Stimulated activated CD4-positive, alpha-beta T cell treated with anti-CD3 and anti-CD28 coated beads, Interleukin-4, amount 100 ng/mL, for 24 hours (primary cell): ENCODE measurements around the gene NUBPL.
"Not testable (repeated sequence)": the region's sequence is repeated elsewhere in the genome, so short reads cannot be mapped to it uniquely, and the experiment has no call there.

Source experiments
- DNase-seq: peaks from one replicate; pipeline ENCODE4 v3.0.0-alpha.2; 2020

Gene NUBPL

DNA sequence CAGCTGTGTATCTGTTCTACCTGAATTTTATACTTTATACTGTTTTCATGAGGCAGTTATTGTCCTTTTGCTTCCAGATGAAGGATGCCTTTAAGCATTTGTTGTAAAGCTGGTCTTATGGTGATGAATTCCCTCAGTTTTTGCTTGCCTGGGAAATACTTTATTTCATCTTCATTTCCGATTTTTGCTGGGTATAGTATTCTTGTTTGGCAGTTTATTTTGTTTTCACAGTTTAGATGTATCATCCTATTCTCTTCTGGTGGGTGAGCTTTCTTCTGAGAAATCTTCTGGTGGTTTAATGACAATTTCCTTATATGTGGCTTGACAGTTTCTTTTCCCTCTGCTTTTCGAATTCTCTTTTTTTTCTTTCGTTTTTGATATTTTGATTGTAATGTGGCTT is 188.1 kb downstream of the NUBPL start:
- DNase-seq: no peak

DNA sequence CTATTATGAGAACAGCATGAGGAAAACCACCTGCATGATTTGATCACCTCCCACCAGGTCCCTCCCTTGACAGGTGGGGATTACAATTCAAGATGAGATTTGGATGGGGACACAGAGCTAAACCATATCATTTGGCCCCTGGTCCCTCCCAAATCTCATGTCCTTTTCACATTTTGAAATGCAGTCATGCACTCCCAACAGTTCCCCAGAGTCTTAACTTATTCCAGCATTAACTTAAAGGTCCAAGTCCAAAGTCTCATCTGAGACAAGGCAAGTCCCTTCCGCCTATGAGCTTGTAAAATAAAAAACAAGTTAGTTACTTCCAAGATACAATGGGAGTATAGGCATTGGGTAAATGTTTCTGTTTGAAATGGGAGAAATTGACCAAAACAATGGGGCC is 189.8 kb downstream of the NUBPL start:
- DNase-seq: not testable (repeated sequence)

DNA sequence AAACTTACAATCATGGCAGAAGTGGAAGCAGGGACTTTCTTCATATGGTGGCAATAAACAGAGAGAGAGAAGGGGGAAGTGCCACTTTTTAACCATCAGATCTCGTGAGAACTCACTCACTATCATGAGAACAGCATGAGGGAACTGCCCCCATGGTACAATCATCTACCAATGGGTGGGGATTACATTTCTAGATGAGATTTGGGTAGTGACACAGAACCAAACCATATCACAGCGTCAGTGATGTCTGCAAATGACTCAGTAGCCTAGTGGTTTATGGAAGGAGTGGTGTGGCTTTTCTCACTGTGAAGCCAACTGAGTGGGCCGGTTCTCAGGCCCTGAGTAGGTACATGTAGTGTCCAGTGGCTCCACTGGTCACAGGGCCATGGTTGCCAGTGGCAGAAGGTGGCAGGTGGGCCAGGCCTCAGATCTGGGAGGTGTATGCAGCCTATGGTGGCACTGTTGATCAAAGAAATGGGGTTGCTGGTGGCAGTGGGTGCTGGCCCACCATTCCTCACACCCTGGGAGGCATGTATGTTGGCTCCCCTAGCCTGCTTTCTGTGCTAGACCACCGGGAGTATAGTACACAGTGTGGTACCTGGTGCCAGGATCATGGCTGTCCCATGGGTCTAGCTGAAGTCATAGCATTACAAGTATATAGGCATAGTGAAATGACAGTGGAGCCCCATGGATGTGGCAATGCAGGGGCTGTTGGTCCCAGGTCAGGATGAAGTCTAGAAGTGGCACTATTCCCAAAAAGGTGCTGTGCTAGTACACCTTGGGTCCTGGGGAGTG is 191.9 kb downstream of the NUBPL start:
- no peak for DNase-seq

DNA sequence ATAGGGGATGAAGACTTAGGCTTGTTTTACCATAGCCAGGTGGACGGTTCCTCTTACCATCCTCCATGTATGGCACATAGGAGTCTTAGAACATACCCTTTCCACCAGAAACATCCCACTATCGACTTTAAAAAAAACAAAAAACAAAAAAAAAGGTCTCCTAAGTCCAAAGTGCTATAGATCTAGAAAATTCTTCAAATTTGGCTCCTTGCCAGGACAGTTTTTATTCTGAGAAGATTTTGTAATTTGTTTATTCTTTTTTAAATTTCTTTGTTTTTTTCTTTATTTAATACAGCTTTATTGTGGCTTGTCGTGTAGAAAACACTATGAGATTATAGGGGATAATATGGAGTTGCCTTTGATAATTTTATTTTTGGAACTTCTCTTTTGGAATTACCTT is 197.7 kb downstream of the NUBPL start:
- no peak for DNase-seq

DNA sequence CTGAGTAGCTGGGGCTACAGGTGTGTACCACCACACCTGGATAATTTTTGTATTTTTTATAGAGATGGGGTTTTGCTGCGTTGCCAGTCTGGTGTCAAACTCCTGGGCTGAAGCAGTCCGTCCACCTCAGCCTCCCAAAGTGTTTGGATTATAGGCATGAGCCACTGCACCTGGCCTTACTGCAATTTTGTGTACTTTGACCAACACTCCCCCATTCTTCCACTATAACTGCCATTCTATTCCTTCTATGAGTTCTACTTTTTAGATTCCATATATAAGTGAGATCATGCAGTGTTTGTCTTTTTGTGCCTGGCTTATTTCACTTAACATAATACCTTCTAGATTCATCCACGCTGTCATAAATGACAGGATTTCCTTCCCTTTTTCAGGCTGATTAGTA is 199.1 kb downstream of the NUBPL start:
- no peak for DNase-seq

DNA sequence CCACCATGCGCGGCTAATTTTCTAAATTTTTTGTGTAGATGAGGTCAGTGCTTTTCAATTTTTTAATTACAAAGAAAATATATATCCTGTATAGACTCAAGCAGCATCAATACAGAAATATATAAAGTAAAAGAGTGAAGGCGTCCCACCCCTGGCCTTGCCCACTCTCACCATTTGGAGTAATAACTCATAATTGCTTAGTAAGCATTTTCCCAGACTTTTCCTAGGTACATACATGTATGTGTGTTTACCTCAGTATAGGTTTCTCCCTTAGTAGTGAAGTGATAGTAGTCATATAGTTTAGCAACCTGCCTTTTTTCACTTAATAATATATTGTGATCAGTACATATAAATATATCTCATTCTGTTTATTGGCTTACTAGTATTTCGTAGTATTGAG is 200.1 kb downstream of the NUBPL start:
- DNase-seq: no peak

DNA sequence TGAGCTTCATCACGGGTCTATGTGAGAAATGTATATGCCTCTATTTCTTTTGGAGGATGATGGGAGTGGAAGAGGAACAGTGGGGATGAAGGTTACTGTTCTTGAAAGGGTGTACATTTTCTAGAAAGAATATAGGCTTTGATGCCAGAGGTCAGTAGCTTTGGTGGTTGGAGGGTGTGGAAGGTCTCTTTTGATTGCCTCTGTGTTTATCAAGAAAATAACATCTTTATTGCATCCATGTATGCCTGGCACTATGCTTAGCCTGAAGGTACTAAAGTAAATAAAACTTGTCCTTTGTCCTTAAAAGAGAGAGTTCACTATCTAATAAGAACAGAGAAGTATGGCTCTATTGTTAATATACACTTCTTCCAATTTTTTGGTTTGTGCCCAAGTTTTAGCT is 201.8 kb downstream of the NUBPL start:
- no peak for DNase-seq

DNA sequence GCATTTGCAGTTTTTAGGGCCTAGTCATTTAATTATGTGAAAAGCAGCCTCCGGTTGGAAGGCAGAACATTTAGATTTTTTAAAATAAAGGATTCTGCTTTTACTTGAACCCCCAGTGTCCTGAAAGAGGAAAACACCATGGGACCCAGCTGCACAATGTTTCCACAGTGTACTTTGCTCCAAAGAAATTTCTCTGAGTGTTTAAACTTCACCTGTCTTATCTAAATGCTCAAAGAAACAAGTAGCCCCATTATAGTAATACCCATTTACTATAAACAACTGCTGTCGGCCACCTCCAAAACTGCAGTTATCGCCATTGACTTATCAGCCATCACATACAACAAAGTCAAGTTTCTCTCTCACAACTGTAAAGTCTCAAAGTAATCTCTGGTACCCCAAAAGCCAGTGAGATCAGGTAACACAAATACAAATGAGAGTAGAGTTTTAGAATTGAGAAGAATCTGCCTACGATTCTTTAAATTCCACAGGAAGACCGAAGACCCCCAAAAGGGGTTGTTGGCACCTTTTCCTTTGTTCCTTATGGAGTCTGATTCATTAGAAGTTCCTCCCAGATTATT is 205.2 kb downstream of the NUBPL start:
- no peak for DNase-seq

DNA sequence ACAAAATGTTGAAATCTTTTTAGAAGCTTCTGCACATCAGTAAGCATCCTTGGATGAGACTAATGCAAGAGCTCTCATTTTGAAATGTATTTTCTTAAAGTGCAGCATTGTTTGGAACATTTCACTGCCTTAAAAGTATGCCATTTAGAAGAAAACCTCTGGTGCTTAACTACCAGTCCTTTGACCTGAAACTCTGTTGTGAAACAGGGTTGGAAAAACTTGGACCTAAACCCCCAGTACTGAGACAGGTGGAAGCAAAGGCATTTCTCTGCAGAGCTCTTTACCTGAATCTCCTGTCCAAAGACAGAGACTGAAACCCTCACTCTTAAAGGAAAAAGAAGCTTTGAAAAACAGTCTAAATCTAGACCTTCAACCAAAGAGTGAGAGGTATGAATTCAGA is 207.2 kb downstream of the NUBPL start:
- DNase-seq: no peak

DNA sequence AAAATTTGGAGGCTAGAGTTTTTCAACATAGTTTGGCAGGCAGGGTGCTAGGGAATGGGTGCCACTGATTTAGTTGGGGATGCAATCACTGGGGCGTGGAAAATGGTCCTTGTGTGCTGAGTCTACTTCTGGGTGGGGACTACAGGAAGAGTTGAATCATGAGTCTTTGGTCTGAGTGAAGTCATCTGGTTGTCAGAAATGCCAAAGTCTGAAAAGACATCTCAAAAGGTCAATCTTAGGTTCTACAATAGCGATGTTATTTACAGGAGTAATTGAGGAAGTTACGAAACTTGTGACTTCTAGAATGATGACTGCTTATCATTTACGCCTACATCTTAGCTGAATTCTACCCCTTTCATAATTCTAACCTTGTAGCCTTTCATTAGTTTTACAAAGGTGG is 209.1 kb downstream of the NUBPL start:
- no peak for DNase-seq

DNA sequence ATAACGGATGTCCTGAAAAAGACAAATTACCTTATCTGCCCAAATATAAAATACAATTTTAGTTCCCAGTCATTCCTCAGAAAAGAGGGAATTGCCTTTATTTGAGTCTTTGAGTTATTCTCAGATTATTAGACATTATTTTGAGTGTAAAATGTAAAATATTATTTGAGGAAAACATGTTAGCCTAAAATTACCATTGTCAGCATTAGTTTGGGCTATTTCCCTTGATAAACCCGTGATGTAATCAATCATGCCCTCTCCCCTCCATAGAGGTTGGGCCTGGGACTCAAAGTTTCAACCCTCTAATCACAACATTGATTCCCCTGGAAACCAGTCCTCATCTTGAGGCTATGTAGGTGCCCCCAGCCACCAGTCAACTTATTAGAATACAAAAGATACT is 213.4 kb downstream of the NUBPL start:
- no peak for DNase-seq

DNA sequence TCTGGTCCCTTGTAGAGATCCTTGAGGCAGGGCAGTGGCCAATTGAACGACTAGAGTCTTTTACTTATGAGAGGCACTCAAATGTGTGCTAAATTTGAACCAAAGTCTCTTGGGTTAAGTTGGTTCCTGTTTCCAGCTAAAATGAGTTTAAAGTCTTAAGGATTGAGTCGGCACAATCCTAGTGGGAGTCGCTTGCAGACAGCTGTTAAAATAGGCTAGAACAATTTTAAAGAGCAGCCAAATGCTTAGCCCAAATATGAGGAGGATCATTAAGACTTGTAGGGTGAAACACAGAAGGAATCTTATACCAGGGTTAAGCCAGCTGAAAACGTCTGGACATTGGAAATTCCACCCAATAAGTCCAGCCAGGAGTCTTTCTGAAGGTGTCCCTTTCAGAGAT is 216.1 kb downstream of the NUBPL start:
- DNase-seq: no peak

DNA sequence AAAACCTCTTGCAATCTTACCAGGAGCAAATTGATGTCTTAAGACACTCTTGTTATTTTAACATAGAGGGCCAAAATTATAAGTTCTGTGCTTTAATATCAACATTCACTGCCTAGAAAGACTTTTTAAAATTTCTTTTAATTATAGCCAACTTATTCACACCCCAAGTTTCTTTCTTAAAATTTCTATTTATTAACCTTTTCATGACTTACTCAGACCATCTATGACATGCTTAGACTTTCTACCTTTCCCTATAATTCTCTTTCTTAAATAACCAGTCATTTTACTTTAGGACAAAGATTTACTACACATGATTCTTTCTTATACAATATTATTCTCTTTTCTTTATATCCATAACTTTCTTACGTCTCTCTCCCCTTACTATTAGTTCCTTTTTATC is 220.4 kb downstream of the NUBPL start:
- no peak for DNase-seq

DNA sequence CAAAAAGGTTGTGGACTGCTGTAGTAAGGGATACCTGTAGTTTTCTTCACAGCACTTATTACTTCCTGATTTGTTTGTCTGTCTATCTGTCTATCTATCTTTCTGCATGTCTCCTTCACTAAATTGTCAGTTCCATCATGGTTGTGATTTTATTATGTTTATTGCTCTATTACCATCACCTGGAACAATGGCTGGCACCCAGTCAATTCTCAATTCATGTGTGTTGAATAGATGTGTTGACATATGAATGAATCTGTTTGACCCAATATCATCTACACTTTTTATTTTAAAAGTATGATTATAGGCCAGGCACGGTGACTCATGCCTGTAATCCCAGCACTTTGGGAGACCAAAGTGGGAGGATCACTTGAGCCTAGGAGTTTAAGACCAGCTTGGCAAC is 224.4 kb downstream of the NUBPL start:
- no peak for DNase-seq

DNA sequence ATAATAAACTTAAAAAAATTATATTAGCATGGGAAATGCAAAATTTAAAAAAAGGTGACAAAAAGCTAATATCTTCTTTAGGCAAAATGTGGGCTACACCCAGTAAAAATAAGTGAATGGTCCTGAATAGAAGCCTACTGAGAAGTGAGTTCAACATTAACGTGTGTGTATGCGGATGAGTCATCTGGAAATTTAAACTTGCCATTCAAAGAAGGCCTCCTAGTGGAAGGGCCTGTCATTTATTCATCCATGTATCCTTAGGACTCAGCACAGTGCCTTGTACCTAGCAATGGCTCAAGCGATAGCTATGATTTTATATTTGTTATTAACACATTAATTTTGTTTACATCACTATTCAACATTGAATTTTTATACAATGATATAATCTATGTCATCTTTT is 226.2 kb downstream of the NUBPL start:
- DNase-seq: no peak

DNA sequence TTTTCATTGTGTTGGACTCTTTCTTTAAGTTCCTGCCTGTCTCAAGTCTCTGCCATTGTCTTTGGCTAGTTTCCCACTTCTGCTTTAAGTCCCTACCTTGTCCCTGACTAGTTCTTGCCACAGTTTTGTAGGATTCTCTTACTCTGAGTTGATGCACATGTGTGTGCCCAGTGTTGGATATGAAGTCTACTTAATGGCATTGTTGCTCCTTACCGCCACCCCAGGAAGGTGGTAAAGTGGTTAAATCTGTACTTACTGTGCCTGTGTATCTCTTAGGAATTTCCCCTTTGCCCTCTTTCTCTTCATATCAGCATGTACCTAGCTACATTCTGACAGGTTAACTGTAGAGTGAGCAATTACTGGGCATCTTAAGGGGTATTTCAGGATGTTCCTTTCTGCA is 227.1 kb downstream of the NUBPL start:
- no peak for DNase-seq

DNA sequence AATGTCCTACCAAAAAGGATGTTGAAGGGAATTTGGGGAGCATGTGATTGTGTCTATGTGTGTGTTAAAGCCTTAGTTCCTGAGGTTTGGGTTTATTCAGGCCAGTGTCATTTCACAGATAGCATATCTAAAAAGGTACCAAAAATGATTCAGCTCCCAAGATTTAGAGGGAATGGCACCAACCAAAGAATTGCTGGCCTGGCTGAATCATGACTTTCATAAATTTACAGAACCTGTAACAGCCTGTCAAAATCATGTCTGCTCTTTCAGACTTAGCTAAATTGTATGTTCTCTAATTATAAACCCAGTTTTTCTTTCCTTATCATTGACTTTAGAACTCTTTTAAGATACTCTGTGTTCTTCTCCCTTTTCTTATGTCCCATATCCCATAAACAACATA is 231.5 kb downstream of the NUBPL start:
- DNase-seq: no peak

DNA sequence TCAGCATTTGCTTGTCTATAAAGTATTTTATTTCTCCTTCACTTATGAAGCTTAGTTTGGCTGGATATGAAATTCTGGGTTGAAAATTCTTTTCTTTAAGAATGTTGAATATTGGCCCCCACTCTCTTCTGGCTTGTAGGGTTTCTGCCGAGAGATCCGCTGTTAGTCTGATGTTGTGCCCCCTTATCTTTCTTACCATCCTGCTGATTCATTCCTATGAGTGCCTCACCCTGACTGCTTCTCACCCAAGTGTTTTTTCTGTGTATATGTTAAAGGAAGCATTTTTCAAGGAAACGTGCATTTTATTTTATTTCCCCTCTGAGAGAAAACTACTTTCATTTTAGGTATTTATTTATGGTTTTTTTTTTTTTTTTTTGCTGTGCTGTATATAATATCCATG is 236.7 kb downstream of the NUBPL start:
- not testable (repeated sequence) for DNase-seq

DNA sequence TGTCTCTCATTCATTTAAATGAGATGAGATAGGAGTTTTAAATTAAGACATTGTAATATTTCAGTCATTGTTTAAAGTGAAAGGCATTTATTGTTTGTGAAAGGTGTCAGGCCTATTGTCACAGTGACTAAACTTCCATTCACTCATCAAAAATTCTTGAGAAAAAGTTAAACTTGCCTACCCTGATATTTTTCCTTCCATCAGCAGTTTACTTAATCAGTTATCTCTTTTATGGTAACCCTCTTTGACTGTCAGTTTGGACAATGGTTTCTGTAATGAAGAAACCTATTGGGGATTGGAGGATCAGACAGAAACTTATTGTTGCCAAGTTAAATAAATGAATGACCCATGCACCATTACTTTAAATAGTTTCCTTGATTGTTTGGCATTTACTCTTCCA is 241.6 kb downstream of the NUBPL start:
- no peak for DNase-seq

DNA sequence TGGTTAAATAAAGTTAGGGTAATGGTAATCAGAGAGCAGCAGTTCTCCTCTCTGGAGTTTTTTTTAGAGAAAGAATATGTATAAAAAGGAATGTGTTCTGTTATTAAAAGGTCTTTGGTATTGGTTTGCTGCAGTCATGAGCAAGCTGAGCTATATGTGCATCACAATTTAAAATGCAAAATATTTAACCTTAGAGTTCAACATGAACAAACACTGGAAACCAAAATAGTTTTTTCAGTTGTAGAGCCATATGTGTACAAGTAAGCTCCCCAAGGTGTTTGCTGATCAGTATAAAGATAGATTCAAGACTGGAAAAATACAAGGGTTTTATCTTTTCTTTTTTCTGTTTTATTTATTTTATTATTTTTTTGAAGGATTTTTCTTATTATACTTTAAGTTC is 245.0 kb downstream of the NUBPL start:
- no peak for DNase-seq

DNA sequence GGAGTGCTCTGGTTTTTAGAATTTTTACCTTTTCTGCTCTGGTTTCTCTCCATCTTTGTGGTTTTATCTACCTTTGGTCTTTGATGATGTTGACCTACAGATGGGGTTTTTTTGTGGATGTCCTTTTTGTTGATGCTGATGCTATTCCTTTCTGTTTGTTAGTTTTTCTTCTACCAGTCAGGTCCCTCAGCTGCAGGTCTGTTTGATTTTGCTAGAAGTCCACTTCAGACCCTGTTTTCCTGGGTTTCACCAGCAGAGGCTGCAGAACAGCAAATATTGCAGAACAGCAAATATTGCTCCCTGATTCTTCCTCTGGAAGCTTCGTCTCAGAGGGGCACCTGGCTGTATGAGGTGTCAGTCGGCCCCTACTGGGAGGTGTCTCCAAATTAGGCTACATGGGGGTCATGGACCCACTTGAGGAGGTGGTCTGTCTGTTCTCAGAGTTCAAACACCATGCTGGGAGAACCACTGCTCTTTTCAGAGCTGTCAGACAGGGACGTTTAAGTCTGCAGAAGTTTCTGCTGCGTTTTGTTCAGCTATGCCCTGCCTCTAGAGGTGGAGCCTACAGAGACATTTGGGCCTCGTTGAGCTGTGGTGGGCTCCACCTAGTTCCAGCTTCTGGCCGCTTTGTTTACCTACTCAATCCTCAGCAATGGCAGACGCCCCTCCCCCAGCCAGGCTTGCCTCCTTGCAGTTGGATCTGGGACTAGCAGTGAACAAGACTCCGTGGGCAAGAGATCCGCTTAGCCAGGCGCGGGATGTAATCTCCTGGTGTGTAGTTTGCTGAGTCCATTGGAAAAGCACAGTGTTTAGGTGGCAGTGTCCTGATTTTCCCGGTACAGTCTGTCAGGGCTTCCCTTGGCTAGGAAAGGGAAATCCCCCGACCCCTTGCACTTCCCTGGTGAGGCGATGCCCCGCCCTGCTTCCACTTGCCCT is 250.8 kb downstream of the NUBPL start:
- DNase-seq: not testable (repeated sequence)

DNA sequence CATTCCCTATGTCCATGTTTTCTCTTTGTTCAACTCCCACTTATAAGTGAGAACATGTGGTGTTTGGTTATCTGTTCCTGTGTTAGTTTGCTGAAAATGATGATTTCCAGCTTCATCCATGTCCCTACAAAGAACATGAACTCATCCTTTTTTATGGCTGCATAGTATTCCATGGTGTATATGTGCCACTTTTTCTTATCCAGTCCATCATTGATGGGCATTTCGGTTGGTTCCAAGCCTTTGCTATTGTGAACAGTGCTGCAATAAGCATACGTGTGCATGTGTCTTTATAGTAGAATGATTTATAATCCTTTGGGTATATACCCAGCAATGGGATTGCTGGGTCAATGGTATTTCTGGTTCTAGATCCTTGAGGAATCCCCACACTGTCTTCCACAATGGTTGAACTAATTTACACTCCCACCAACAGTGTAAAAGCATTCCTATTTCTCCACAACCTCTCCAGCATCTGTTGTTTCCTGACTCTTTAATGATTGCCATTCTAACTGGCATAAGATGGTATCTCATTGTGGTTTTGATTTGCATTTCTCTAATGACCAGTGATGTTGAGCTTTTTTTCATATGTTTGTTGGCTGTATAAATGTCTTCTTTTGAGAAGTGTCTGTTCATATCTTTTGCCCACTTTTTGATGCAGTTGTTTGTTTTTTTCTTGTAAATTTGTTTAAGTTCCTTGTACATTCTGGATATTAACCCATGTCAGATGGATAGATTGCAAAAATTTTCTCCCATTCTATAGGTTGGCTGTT is 252.7 kb downstream of the NUBPL start:
- not testable (repeated sequence) for DNase-seq

DNA sequence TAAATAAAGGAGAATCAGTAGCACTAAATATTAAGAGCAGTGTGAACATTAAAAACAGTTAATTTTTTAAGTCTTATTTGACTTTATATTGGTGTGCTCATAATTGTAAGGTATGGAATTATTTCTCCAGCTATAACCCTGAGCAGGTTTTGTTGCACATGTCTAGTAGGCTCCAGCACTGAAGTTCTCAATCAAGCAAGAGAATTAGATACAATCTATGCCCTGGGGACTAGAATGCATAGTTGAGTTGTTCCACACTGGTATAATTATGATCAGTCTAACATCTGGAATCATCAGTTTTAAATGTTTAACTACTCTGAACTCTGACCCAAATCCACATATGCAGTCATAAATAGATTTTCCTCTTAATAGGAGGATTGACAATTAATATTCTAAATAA is 258.1 kb downstream of the NUBPL start:
- DNase-seq: no peak
